Endothelial cell of umbilical vein (primary cell): ENCODE data around the gene SYNDIG1.

Source experiments
- CTCF ChIP-seq, 2 donors: IDR thresholded peaks; 1 replicate in 1 of 2; 2 replicates in 1 of 2; pipeline ENCODE4 v1.5.1; 2011; ENCODE audit warnings: low read length in 2 of 2, mild to moderate bottlenecking in 2 of 2, moderate library complexity in 2 of 2, control low read depth in 1 of 2, inconsistent platforms in 1 of 2, low read depth in 1 of 2; ENCODE audit not compliant: insufficient read depth in 1 of 2; ENCODE audit errors: extremely low read depth in 1 of 2
- EZH2 ChIP-seq: IDR thresholded peaks from 2 replicates; pipeline ENCODE4 v1.6.1; 2012; ENCODE audit warnings: borderline replicate concordance, low read depth, mild to moderate bottlenecking, moderate library complexity, low read length, inconsistent platforms; ENCODE audit not compliant: severe bottlenecking
- POLR2A ChIP-seq: IDR thresholded peaks from 2 replicates; pipeline ENCODE4 v1.6.1; 2012; ENCODE audit warnings: low read depth, mild to moderate bottlenecking, control low read depth, low read length
- TF ChIP-seq, protein P1 (sequence below): IDR thresholded peaks from 2 replicates; pipeline ENCODE4 v1.6.1; 2011; ENCODE audit not compliant: insufficient read depth, insufficient read length

GRCh38 chr20:24677626-24678315, 208.3 kb downstream of the SYNDIG1 start:
- TF ChIP-seq POLR2A (no peak), EZH2 (no peak), CTCF (IDR thresholded peaks at IDR 0.05; ENCODE audit: extremely low read depth in 1 of 2, insufficient read depth in 1 of 2, low read depth in 1 of 2, low read length in 2 of 2) (no peak)
- TF ChIP-seq, protein P1, sequence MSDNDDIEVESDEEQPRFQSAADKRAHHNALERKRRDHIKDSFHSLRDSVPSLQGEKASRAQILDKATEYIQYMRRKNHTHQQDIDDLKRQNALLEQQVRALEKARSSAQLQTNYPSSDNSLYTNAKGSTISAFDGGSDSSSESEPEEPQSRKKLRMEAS, result no peak
